ENCODE measurements around the gene CLIC3.

DNA sequence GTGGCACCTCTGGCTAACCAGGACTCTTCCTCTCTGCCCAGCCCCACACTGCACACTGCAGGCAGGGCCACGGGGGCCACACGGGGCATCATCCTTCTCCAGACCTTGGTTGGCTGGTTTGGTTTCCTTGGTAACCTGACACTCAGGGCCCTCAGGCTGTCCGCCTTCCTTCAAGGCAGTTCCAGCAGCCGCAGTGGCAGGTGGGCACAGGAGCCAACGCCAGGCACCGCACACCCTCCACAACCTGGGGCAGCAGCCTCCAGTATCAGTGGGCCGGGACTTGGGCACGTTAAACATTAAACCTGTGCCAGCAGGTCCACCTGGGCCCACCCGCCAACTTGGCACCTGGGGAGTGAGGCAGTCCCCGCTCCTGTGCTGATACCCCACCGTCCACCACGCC is 47.7 kb upstream of the CLIC3 start:
- no peak for TF ChIP-seq POLR2A (IDR thresholded peaks at IDR 0.05)
- TF ChIP-seq, protein P1, sequence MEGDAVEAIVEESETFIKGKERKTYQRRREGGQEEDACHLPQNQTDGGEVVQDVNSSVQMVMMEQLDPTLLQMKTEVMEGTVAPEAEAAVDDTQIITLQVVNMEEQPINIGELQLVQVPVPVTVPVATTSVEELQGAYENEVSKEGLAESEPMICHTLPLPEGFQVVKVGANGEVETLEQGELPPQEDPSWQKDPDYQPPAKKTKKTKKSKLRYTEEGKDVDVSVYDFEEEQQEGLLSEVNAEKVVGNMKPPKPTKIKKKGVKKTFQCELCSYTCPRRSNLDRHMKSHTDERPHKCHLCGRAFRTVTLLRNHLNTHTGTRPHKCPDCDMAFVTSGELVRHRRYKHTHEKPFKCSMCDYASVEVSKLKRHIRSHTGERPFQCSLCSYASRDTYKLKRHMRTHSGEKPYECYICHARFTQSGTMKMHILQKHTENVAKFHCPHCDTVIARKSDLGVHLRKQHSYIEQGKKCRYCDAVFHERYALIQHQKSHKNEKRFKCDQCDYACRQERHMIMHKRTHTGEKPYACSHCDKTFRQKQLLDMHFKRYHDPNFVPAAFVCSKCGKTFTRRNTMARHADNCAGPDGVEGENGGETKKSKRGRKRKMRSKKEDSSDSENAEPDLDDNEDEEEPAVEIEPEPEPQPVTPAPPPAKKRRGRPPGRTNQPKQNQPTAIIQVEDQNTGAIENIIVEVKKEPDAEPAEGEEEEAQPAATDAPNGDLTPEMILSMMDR (IDR thresholded peaks at IDR 0.05), result no peak
- no peak for TF ChIP-seq EP300 (IDR thresholded peaks at IDR 0.05)
